Measurements from ENCODE around the gene CNNM2. TPM values are rescaled to one million over a fixed set of nuclear protein-coding genes. Genes with fewer than 3 reads are reported as not detected.
"Not testable (repeated sequence)": the region's sequence is repeated elsewhere in the genome, so short reads cannot be mapped to it uniquely, and the experiment has no call there.

The CNNM2 gene
- polyA plus RNA-seq, 2 donors, result 0.88 to 1.1 TPM

- not testable (repeated sequence) for H3K36me3 ChIP-seq (ENCODE audit: control insufficient read depth in 2 of 2, insufficient read depth in 2 of 2, low read length in 1 of 2); H3K27ac ChIP-seq (ENCODE audit: low read depth in 2 of 2, low read length in 1 of 2); H3K4me3 ChIP-seq (ENCODE audit: low read depth in 1 of 2, low read length in 2 of 2); H3K4me1 ChIP-seq (ENCODE audit: control insufficient read depth in 2 of 2, insufficient read depth in 2 of 2, low read length in 1 of 2); H3K9me3 ChIP-seq (ENCODE audit: control insufficient read depth in 2 of 2, insufficient read depth in 1 of 2, low read depth in 1 of 2, low read length in 1 of 2); H3K27me3 ChIP-seq (ENCODE audit: control insufficient read depth in 1 of 2, insufficient read depth in 2 of 2, low read length in 2 of 2)
- WGBS, 2 donors, result 42 to 68% methylated on average over 3 of the region's 3 CpGs
Measured at GRCh38 chr10:102976380-102976726, 58.3 kb downstream of the CNNM2 start.

- H3K9me3 ChIP-seq (ENCODE audit: control insufficient read depth in 2 of 2, insufficient read depth in 1 of 2, low read depth in 1 of 2, low read length in 1 of 2), result no peaks in the 10 kb centered on the region
- H3K27me3 ChIP-seq (ENCODE audit: control insufficient read depth in 1 of 2, insufficient read depth in 2 of 2, low read length in 2 of 2), result no peaks in the 10 kb centered on the region
- no peaks in the 10 kb centered on the region for H3K36me3 ChIP-seq (ENCODE audit: control insufficient read depth in 2 of 2, insufficient read depth in 2 of 2, low read length in 1 of 2)
- no peak overlapping the region for H3K4me3 ChIP-seq (ENCODE audit: low read depth in 1 of 2, low read length in 2 of 2)
- H3K27ac ChIP-seq (ENCODE audit: low read depth in 2 of 2, low read length in 1 of 2), result no peak overlapping the region
- H3K4me1 ChIP-seq (ENCODE audit: control insufficient read depth in 2 of 2, insufficient read depth in 2 of 2, low read length in 1 of 2), result no peaks in the 10 kb centered on the region
- 75% methylated on average over 2 of the region's 2 CpGs for WGBS, 2 donors
Measured at GRCh38 chr10:102982296-102982695, 64.2 kb downstream of the CNNM2 start.

GRCh38 chr10:102984086-102984485 lies 66.0 kb downstream of the CNNM2 start:
- Histone ChIP-seq H3K36me3 (ENCODE audit: control insufficient read depth in 2 of 2, insufficient read depth in 2 of 2, low read length in 1 of 2) (no peaks in the 10 kb centered on the region), H3K4me3 (ENCODE audit: low read depth in 1 of 2, low read length in 2 of 2) (no peak overlapping the region), H3K27ac (ENCODE audit: low read depth in 2 of 2, low read length in 1 of 2) (no peak overlapping the region), H3K9me3 (ENCODE audit: control insufficient read depth in 2 of 2, insufficient read depth in 1 of 2, low read depth in 1 of 2, low read length in 1 of 2) (no peaks in the 10 kb centered on the region), H3K4me1 (ENCODE audit: control insufficient read depth in 2 of 2, insufficient read depth in 2 of 2, low read length in 1 of 2) (no peaks in the 10 kb centered on the region), H3K27me3 (ENCODE audit: control insufficient read depth in 1 of 2, insufficient read depth in 2 of 2, low read length in 2 of 2) (no peaks in the 10 kb centered on the region)
- 92 to 96% methylated on average over 1 of the region's 1 CpG for WGBS, 2 donors

GRCh38 chr10:102985811-102986210 lies 67.7 kb downstream of the CNNM2 start:
- Histone ChIP-seq H3K27me3 (ENCODE audit: control insufficient read depth in 1 of 2, insufficient read depth in 2 of 2, low read length in 2 of 2) (no peaks in the 10 kb centered on the region), H3K9me3 (ENCODE audit: control insufficient read depth in 2 of 2, insufficient read depth in 1 of 2, low read depth in 1 of 2, low read length in 1 of 2) (no peaks in the 10 kb centered on the region), H3K36me3 (ENCODE audit: control insufficient read depth in 2 of 2, insufficient read depth in 2 of 2, low read length in 1 of 2) (no peaks in the 10 kb centered on the region), H3K4me3 (ENCODE audit: low read depth in 1 of 2, low read length in 2 of 2) (no peak overlapping the region), H3K27ac (ENCODE audit: low read depth in 2 of 2, low read length in 1 of 2) (no peak overlapping the region), H3K4me1 (ENCODE audit: control insufficient read depth in 2 of 2, insufficient read depth in 2 of 2, low read length in 1 of 2) (no peaks in the 10 kb centered on the region)
- 49 to 78% methylated on average over 1 of the region's 1 CpG for WGBS, 2 donors

GRCh38 chr10:102988404-102989314 lies 70.6 kb downstream of the CNNM2 start:
- Histone ChIP-seq H3K27me3 (ENCODE audit: control insufficient read depth in 1 of 2, insufficient read depth in 2 of 2, low read length in 2 of 2) (no peaks in the 10 kb centered on the region), H3K36me3 (ENCODE audit: control insufficient read depth in 2 of 2, insufficient read depth in 2 of 2, low read length in 1 of 2) (no peaks in the 10 kb centered on the region), H3K27ac (ENCODE audit: low read depth in 2 of 2, low read length in 1 of 2) (no peak overlapping the region), H3K4me1 (ENCODE audit: control insufficient read depth in 2 of 2, insufficient read depth in 2 of 2, low read length in 1 of 2) (no peaks in the 10 kb centered on the region), H3K4me3 (ENCODE audit: low read depth in 1 of 2, low read length in 2 of 2) (no peak overlapping the region), H3K9me3 (ENCODE audit: control insufficient read depth in 2 of 2, insufficient read depth in 1 of 2, low read depth in 1 of 2, low read length in 1 of 2) (no peaks in the 10 kb centered on the region)
- WGBS, 2 donors, result 54 to 60% methylated on average over 8 of the region's 8 CpGs

- Histone ChIP-seq H3K4me3 (ENCODE audit: low read depth in 1 of 2, low read length in 2 of 2) (no peak overlapping the region), H3K36me3 (ENCODE audit: control insufficient read depth in 2 of 2, insufficient read depth in 2 of 2, low read length in 1 of 2) (no peaks in the 10 kb centered on the region), H3K27me3 (ENCODE audit: control insufficient read depth in 1 of 2, insufficient read depth in 2 of 2, low read length in 2 of 2) (no peaks in the 10 kb centered on the region), H3K4me1 (ENCODE audit: control insufficient read depth in 2 of 2, insufficient read depth in 2 of 2, low read length in 1 of 2) (no peaks in the 10 kb centered on the region), H3K9me3 (ENCODE audit: control insufficient read depth in 2 of 2, insufficient read depth in 1 of 2, low read depth in 1 of 2, low read length in 1 of 2) (no peaks in the 10 kb centered on the region), H3K27ac (ENCODE audit: low read depth in 2 of 2, low read length in 1 of 2) (no peak overlapping the region)
- 84% methylated on average over 5 of the region's 5 CpGs for WGBS, 2 donors
Measured at GRCh38 chr10:102994531-102995295, 76.6 kb downstream of the CNNM2 start.

GRCh38 chr10:102996876-102997275 lies 78.8 kb downstream of the CNNM2 start:
- Histone ChIP-seq H3K9me3 (ENCODE audit: control insufficient read depth in 2 of 2, insufficient read depth in 1 of 2, low read depth in 1 of 2, low read length in 1 of 2) (no peaks in the 10 kb centered on the region), H3K36me3 (ENCODE audit: control insufficient read depth in 2 of 2, insufficient read depth in 2 of 2, low read length in 1 of 2) (no peaks in the 10 kb centered on the region), H3K27ac (ENCODE audit: low read depth in 2 of 2, low read length in 1 of 2) (no peak overlapping the region), H3K4me3 (ENCODE audit: low read depth in 1 of 2, low read length in 2 of 2) (no peak overlapping the region), H3K27me3 (ENCODE audit: control insufficient read depth in 1 of 2, insufficient read depth in 2 of 2, low read length in 2 of 2) (no peaks in the 10 kb centered on the region), H3K4me1 (ENCODE audit: control insufficient read depth in 2 of 2, insufficient read depth in 2 of 2, low read length in 1 of 2) (no peaks in the 10 kb centered on the region)

GRCh38 chr10:102997998-102998397 lies 79.9 kb downstream of the CNNM2 start:
- Histone ChIP-seq H3K27ac (ENCODE audit: low read depth in 2 of 2, low read length in 1 of 2) (no peak overlapping the region), H3K4me3 (ENCODE audit: low read depth in 1 of 2, low read length in 2 of 2) (no peak overlapping the region), H3K27me3 (ENCODE audit: control insufficient read depth in 1 of 2, insufficient read depth in 2 of 2, low read length in 2 of 2) (no peaks in the 10 kb centered on the region), H3K4me1 (ENCODE audit: control insufficient read depth in 2 of 2, insufficient read depth in 2 of 2, low read length in 1 of 2) (no peaks in the 10 kb centered on the region), H3K9me3 (ENCODE audit: control insufficient read depth in 2 of 2, insufficient read depth in 1 of 2, low read depth in 1 of 2, low read length in 1 of 2) (no peaks in the 10 kb centered on the region), H3K36me3 (ENCODE audit: control insufficient read depth in 2 of 2, insufficient read depth in 2 of 2, low read length in 1 of 2) (no peaks in the 10 kb centered on the region)
- 34 to 59% methylated on average over 1 of the region's 1 CpG for WGBS, 2 donors

GRCh38 chr10:102998399-102998907 lies 80.4 kb downstream of the CNNM2 start:
- Histone ChIP-seq H3K4me3 (ENCODE audit: low read depth in 1 of 2, low read length in 2 of 2) (no peak overlapping the region), H3K27ac (ENCODE audit: low read depth in 2 of 2, low read length in 1 of 2) (no peak overlapping the region), H3K9me3 (ENCODE audit: control insufficient read depth in 2 of 2, insufficient read depth in 1 of 2, low read depth in 1 of 2, low read length in 1 of 2) (no peaks in the 10 kb centered on the region), H3K36me3 (ENCODE audit: control insufficient read depth in 2 of 2, insufficient read depth in 2 of 2, low read length in 1 of 2) (no peaks in the 10 kb centered on the region), H3K4me1 (ENCODE audit: control insufficient read depth in 2 of 2, insufficient read depth in 2 of 2, low read length in 1 of 2) (no peaks in the 10 kb centered on the region), H3K27me3 (ENCODE audit: control insufficient read depth in 1 of 2, insufficient read depth in 2 of 2, low read length in 2 of 2) (no peaks in the 10 kb centered on the region)
- 79 to 82% methylated on average over 7 of the region's 7 CpGs for WGBS, 2 donors

All from esophagus (tissue), 2 donors.